AG09309 (cell line): ENCODE results near the gene DLGAP1.

Source experiments
- DNase-seq: peaks from one replicate; pipeline ENCODE4 v3.0.0-alpha.2; 2010; ENCODE audit warnings: low read depth
- H3K4me3 ChIP-seq: 2 replicates; pipeline ENCODE4 v1.5.1; 2011; ENCODE audit warnings: mild to moderate bottlenecking, low read depth, low read length, moderate library complexity; ENCODE audit not compliant: control insufficient read depth
- TF ChIP-seq, protein P1 (sequence below): IDR thresholded peaks from 2 replicates; pipeline ENCODE4 v1.5.1; 2011; ENCODE audit warnings: mild to moderate bottlenecking, low read depth, low read length, inconsistent platforms; ENCODE audit not compliant: insufficient read depth, control insufficient read depth; ENCODE audit errors: missing control alignments

DLGAP1 gene

DNA sequence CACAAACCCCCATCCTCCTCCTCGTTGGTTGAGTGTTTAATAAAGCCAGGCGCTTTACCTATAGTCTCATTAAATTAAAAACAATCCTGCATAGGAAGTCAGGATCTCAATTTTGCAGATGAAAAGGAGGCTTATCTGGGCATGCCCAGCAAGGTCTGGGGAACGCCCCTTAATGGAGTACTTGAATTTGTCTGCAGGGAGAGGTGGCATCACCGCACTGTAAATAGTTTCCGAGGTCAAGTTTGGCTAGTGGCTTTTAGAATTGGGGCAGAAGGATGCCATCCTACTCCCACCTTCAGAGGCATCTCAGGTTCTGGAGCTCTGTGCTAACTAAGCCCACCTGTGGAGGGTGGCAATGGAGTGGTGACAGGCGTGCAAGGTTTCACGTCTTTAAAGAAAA, 855.9 kb downstream of the DLGAP1 start:
- DNase-seq: no peak
- TF ChIP-seq, protein P1, sequence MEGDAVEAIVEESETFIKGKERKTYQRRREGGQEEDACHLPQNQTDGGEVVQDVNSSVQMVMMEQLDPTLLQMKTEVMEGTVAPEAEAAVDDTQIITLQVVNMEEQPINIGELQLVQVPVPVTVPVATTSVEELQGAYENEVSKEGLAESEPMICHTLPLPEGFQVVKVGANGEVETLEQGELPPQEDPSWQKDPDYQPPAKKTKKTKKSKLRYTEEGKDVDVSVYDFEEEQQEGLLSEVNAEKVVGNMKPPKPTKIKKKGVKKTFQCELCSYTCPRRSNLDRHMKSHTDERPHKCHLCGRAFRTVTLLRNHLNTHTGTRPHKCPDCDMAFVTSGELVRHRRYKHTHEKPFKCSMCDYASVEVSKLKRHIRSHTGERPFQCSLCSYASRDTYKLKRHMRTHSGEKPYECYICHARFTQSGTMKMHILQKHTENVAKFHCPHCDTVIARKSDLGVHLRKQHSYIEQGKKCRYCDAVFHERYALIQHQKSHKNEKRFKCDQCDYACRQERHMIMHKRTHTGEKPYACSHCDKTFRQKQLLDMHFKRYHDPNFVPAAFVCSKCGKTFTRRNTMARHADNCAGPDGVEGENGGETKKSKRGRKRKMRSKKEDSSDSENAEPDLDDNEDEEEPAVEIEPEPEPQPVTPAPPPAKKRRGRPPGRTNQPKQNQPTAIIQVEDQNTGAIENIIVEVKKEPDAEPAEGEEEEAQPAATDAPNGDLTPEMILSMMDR: no peak
- no peak overlapping the region for H3K4me3 ChIP-seq

DNA sequence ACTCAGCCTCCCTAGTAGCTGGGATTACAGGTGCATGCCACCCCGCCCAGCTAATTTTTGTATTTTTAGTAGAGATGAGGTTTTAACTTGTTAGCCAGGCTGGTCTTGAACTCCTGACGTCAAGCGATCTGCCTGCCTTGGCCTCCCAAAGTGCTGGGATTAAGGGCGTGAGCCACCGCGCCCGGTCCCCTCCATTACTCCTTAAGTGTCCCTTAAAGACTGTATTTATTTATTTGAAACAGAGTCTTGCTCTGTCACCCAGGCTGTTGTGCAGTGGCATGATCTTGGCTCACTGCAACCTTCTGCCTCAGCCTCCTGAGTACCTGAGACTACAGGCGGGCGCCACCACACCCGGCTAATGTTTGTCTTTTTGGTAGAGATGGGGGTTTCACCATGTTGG, 856.5 kb downstream of the DLGAP1 start:
- H3K4me3 ChIP-seq: no peak overlapping the region
- no peak for DNase-seq
- TF ChIP-seq, protein P1: no peak

DNA sequence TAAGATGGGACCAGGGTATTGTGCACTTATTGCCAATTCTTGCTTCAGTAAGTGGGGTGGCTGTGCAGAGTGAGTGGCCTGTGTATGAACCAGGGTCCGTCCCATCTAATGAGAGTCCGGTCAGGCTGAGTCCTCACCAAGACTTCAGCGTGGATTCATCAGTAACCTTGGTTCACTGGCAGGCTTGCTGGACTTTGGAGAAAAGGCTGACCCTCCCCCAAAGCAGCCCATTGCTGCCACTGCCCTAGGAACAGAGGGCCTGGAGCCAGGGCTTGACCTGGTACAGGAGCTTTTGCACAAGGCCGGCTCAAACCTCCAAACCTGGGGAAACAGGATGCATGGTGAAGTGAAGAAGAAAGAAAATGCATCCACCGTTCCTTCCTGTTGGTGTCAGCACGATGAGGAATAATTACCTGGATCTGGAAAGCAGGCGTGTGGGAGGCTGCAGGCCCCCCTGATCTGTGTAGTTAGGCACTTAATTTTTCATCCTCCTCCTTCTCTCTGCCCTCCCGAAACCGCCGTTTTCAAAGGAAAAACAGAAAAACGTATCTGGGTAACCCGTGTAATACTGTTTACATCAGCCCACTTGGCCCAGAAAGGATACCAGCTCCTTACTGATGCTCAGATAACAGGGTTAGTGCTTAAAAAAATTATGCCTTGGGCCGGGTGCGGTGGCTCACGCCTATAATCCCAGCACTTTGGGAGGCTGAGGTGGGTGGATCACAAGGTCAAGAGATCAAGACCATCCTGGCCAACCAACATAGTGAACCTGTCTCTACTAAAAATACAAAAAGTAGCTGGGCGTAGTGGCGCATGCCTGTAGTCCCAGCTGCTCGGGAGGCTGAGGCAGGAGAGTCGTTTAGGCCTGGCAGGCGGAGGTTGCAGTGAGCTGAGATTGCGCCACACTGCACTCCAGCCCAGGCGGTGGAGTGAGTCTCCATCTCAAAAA, 857.4 kb downstream of the DLGAP1 start:
- DNase-seq: no peak
- H3K4me3 ChIP-seq: no peak overlapping the region
- TF ChIP-seq, protein P1: no peak

DNA sequence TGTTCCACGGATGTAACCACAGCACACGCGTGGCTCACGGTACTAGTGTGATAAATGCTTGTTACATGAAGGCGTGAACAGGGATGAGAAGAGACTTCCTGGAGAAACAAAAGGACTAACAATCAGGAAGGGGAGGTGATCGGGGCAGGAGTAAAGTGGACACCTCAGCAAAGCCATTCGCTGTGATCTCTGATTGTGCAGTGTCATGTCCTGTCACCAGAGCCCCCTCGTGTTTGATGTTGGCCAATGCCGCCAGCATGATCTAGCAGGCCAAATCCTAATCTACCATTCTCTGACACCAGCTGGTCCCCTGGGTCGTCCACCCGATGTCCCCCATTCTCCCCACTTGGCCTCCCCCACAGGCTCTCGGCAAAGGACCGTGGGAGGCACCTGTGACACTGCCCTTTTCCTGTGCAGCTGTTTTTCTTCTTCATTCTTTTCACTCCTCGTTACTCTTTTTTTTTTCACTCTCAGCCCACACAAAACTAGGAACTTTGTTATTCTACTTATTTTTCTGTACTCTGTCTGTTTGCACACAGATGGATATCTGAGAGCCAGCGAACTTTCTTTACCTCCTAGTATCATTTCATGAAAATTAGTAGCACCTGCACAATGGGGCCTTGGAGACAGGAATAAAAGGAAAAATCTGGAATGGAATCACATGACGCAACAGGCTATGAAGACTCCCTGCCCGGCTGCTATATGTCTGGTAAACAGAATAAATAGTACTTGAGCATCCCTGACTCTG, 858.3 kb downstream of the DLGAP1 start:
- no peak for DNase-seq
- H3K4me3 ChIP-seq: no peak overlapping the region
- TF ChIP-seq, protein P1: no peak

- TF ChIP-seq, protein P1: no peak
- no peak overlapping the region; the same call in 1 of the 2 replicates for H3K4me3 ChIP-seq
- no peak for DNase-seq
Measured at GRCh38 chr18:3596324-3596636, 858.8 kb downstream of the DLGAP1 start.

DNA sequence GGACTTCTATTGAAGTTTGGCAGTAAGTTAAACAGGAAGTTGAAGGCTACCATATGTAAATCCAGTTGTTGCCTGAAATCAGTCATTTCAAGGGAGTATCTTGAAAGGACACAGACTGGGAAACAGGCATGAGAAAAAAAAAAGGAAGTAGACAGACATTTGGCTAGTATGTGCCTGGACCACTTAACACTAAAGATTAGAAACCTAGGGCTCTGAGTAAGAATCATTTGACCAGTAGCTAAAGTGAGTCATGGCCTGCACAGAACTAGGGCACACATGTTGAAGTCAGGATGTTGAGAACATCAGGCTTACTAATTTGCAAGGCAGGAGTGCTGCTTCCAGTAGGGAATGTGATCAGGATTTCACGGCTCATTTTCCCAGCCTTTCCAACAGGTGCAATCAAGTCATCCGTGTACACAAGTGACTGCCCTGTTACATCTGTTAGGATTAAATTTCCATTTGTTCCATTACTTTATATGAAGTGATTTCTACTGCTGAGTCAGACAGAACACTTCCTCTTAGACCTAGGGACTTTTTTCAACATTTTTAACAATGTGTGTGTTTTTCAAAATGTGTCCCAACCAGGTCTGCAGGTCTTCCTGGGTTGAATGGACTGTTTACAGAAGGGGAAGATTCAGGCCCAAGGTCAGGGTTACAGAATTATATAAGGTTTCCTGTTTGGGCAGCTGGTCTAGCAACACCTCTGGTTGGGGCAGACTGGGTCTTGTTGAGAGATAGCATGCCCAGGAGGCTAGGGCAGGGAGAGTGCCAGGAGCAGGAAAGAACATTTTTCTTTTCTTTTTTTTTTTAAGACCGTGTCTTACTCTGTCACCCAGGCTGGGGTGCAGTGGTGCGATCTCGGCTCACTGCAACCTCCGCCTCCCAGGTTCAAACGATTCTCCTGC, 859.5 kb downstream of the DLGAP1 start:
- H3K4me3 ChIP-seq: peak overlapping the region; percentile 56
- TF ChIP-seq, protein P1: no peak
- DNase-seq: peak; percentile 92
